HEK293 (cell line): ENCODE data around the gene ENTREP3.

Source experiments
- KLF1 ChIP-seq: fragments of 450-650 bp; formaldehyde crosslinking; IDR thresholded peaks from 2 replicates; pipeline ENCODE4 v1.5.1; 2016; ENCODE audit warnings: missing biosample characterization, missing genetic modification characterization
- MYNN ChIP-seq: fragments of 450-650 bp; formaldehyde crosslinking; IDR thresholded peaks from 2 replicates; pipeline ENCODE4 v1.5.1; 2016; ENCODE audit warnings: missing biosample characterization, missing genetic modification characterization, borderline replicate concordance
- ZBTB10 ChIP-seq: fragments of 450-650 bp; formaldehyde crosslinking; IDR thresholded peaks from 2 replicates; pipeline ENCODE4 v1.5.1; 2016; ENCODE audit warnings: missing biosample characterization, missing genetic modification characterization
- ZBTB11 ChIP-seq: fragments of 450-650 bp; formaldehyde crosslinking; conservative IDR thresholded peaks from 2 replicates; pipeline ENCODE4 v1.5.1; 2016; ENCODE audit warnings: low read depth, missing biosample characterization, missing genetic modification characterization
- ZBTB8A ChIP-seq: fragments of 450-650 bp; formaldehyde crosslinking; IDR thresholded peaks from 2 replicates; pipeline ENCODE4 v1.5.1; 2016; ENCODE audit warnings: missing biosample characterization, missing genetic modification characterization
- ZIC2 ChIP-seq: fragments of 450-650 bp; formaldehyde crosslinking; IDR thresholded peaks from 2 replicates; pipeline ENCODE4 v1.5.1; 2016; ENCODE audit warnings: missing biosample characterization, missing genetic modification characterization
- ZNF174 ChIP-seq: fragments of 450-650 bp; formaldehyde crosslinking; IDR thresholded peaks from 2 replicates; pipeline ENCODE4 v1.5.0; 2017; ENCODE audit warnings: missing biosample characterization, mild to moderate bottlenecking, missing genetic modification characterization
- ZNF274 ChIP-seq, 2 experiments: fragments of 200-500 bp in 1 of 2; fragments of 450-650 bp in 1 of 2; sonication (Bioruptor generic) in 1 of 2; formaldehyde crosslinking in 1 of 2; IDR thresholded peaks; 2 replicates each; pipeline versions ENCODE4 v1.5.1 to v1.6.1; 2014 to 2016; ENCODE audit warnings: borderline replicate concordance in 1 of 2, inconsistent platforms in 1 of 2, low read length in 1 of 2, missing biosample characterization in 1 of 2, missing genetic modification characterization in 1 of 2
- ZNF37A ChIP-seq: fragments of 450-650 bp; IDR thresholded peaks from 2 replicates; pipeline ENCODE4 v1.5.1; 2018; ENCODE audit warnings: missing biosample characterization, missing genetic modification characterization
- ZNF549 ChIP-seq: fragments of 450-650 bp; IDR thresholded peaks from 2 replicates; pipeline ENCODE4 v1.5.1; 2018; ENCODE audit warnings: missing biosample characterization, missing genetic modification characterization, mild to moderate bottlenecking, inconsistent platforms, moderate library complexity
- ZNF580 ChIP-seq: fragments of 450-650 bp; formaldehyde crosslinking; IDR thresholded peaks from 2 replicates; pipeline ENCODE4 v1.5.1; 2016; ENCODE audit warnings: missing biosample characterization, missing genetic modification characterization
- ZNF600 ChIP-seq: fragments of 450-650 bp; formaldehyde crosslinking; IDR thresholded peaks from 2 replicates; pipeline ENCODE4 v1.5.1; 2016; ENCODE audit warnings: missing biosample characterization, missing genetic modification characterization
- ZNF677 ChIP-seq: fragments of 450-650 bp; IDR thresholded peaks from 2 replicates; pipeline ENCODE4 v1.5.0; 2018; ENCODE audit warnings: missing biosample characterization, mild to moderate bottlenecking, missing genetic modification characterization, moderate library complexity
- ZNF747 ChIP-seq: fragments of 450-650 bp; formaldehyde crosslinking; IDR thresholded peaks from 2 replicates; pipeline ENCODE4 v1.5.1; 2016; ENCODE audit warnings: missing biosample characterization, missing genetic modification characterization
- ZNF76 ChIP-seq: fragments of 450-650 bp; formaldehyde crosslinking; IDR thresholded peaks from 2 replicates; pipeline ENCODE4; 2016; ENCODE audit warnings: low read depth, missing biosample characterization, missing genetic modification characterization, borderline replicate concordance
- ZNF791 ChIP-seq: fragments of 450-650 bp; formaldehyde crosslinking; IDR thresholded peaks from 2 replicates; pipeline ENCODE4 v1.5.1; 2016; ENCODE audit warnings: missing biosample characterization, missing genetic modification characterization
- ZSCAN5A ChIP-seq: fragments of 450-650 bp; formaldehyde crosslinking; IDR thresholded peaks from 2 replicates; pipeline ENCODE4 v1.5.1; 2016; ENCODE audit warnings: missing biosample characterization, missing genetic modification characterization
- TF ChIP-seq, protein P1 (sequence below): fragments of 450-650 bp; IDR thresholded peaks from 2 replicates; pipeline ENCODE4 v1.5.1; 2018; ENCODE audit warnings: missing biosample characterization, missing genetic modification characterization
- TF ChIP-seq, protein P2 (sequence below): sonication (generic); formaldehyde crosslinking; IDR thresholded peaks from 2 replicates; pipeline ENCODE4 v1.8.1; 2022; ENCODE audit warnings: mild to moderate bottlenecking, moderate library complexity, missing genetic modification reagents
- TF ChIP-seq, protein P3 (sequence below): fragments of 450-650 bp; formaldehyde crosslinking; IDR thresholded peaks from 2 replicates; pipeline ENCODE4 v1.5.1; 2016; ENCODE audit warnings: missing biosample characterization, missing genetic modification characterization
- TF ChIP-seq, protein P4 (sequence below): fragments of 450-650 bp; formaldehyde crosslinking; optimal IDR thresholded peaks from 2 replicates; pipeline ENCODE3; 2016; ENCODE audit warnings: missing biosample characterization, mild to moderate bottlenecking, missing genetic modification characterization
- TF ChIP-seq, protein P5 (sequence below): fragments of 450-650 bp; formaldehyde crosslinking; IDR thresholded peaks from 2 replicates; pipeline ENCODE4 v1.5.1; 2016; ENCODE audit warnings: missing biosample characterization, missing genetic modification characterization

The ENTREP3 gene

DNA sequence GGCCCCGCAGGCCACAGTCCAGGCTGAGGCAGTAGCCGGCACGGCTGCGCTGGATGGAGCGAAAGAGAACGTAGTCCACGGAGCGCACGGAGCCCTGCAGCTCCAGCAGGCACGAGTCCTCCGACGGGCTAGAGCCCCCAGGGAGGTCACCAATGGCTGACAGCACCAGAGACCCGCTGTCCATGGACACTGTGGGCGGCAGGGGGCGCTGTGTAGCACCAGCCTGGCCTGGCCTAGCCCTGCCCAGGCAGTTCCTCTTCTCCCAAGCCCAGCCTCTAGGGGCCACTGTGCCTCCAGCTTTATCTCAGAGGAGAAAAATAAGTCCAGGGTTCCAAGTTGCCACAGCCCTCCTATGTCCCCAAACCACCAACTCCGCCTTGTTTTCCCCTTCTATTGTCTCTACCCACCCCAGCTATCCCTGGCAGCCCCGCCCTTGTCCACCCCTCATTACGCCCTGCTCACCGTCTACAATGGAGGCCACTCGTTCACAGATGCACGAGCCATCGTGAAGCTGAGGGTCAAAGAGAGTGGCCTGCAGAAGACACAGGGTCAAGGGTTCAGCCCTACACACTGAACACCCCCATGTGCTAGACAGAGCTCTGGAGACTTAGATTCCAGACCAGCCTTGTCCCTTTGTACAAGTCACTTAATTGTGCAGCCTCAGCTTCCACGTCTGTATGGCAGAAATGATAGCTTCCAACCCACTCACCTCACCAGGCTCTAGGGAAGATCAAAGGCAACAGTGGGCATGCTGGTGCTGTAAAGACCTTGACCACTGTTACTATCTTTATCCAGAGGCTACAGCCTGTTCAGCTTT lies 4.4 kb downstream of the ENTREP3 start (continued):
- TF ChIP-seq ZBTB10 (no peak), ZIC2 (peak; percentile 53; the same call in 1 of the 2 replicates), ZNF791 (tag by site-specific recombination) (no peak), MYNN (no peak), ZNF549 (tag by site-specific recombination) (no peak), ZBTB8A (tag by site-specific recombination) (peak; percentile 75), ZSCAN5A (0 out of 2 replicates have a peak, but pooled peaks have one; percentile 10), ZNF76 (tag by site-specific recombination) (0 out of 2 replicates have a peak, but pooled peaks have one; percentile 27), ZNF37A (no peak), ZBTB11 (tag by site-specific recombination) (no peak), ZNF600 (tag by site-specific recombination) (peak; percentile 80), ZNF677 (tag by site-specific recombination) (no peak), ZNF580 (no peak), ZNF274 (IDR thresholded peaks at IDR 0.05; ENCODE audit: low read length) (no peak), ZNF274 (tag by site-specific recombination; IDR thresholded peaks at IDR 0.05; ENCODE audit: borderline replicate concordance) (no peak), KLF1 (peak; percentile 85), ZNF747 (no peak), ZNF174 (tag by site-specific recombination) (no peak)
- TF ChIP-seq, protein P1, sequence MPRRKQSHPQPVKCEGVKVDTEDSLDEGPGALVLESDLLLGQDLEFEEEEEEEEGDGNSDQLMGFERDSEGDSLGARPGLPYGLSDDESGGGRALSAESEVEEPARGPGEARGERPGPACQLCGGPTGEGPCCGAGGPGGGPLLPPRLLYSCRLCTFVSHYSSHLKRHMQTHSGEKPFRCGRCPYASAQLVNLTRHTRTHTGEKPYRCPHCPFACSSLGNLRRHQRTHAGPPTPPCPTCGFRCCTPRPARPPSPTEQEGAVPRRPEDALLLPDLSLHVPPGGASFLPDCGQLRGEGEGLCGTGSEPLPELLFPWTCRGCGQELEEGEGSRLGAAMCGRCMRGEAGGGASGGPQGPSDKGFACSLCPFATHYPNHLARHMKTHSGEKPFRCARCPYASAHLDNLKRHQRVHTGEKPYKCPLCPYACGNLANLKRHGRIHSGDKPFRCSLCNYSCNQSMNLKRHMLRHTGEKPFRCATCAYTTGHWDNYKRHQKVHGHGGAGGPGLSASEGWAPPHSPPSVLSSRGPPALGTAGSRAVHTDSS (tag by site-specific recombination), result no peak
- TF ChIP-seq, protein P2, sequence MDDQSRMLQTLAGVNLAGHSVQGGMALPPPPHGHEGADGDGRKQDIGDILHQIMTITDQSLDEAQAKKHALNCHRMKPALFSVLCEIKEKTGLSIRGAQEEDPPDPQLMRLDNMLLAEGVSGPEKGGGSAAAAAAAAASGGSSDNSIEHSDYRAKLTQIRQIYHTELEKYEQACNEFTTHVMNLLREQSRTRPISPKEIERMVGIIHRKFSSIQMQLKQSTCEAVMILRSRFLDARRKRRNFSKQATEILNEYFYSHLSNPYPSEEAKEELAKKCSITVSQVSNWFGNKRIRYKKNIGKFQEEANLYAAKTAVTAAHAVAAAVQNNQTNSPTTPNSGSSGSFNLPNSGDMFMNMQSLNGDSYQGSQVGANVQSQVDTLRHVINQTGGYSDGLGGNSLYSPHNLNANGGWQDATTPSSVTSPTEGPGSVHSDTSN (CRISPR knock-in tag), result 0 out of 2 replicates have a peak, but pooled peaks have one; percentile 63
- TF ChIP-seq, protein P3, sequence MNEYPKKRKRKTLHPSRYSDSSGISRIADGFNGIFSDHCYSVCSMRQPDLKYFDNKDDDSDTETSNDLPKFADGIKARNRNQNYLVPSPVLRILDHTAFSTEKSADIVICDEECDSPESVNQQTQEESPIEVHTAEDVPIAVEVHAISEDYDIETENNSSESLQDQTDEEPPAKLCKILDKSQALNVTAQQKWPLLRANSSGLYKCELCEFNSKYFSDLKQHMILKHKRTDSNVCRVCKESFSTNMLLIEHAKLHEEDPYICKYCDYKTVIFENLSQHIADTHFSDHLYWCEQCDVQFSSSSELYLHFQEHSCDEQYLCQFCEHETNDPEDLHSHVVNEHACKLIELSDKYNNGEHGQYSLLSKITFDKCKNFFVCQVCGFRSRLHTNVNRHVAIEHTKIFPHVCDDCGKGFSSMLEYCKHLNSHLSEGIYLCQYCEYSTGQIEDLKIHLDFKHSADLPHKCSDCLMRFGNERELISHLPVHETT (tag by site-specific recombination), result peak; percentile 65; the same call in 1 of the 2 replicates
- TF ChIP-seq, protein P4, sequence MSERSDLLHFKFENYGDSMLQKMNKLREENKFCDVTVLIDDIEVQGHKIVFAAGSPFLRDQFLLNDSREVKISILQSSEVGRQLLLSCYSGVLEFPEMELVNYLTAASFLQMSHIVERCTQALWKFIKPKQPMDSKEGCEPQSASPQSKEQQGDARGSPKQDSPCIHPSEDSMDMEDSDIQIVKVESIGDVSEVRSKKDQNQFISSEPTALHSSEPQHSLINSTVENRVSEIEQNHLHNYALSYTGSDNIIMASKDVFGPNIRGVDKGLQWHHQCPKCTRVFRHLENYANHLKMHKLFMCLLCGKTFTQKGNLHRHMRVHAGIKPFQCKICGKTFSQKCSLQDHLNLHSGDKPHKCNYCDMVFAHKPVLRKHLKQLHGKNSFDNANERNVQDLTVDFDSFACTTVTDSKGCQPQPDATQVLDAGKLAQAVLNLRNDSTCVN (tag by site-specific recombination), result peak; percentile 24
- TF ChIP-seq, protein P5, sequence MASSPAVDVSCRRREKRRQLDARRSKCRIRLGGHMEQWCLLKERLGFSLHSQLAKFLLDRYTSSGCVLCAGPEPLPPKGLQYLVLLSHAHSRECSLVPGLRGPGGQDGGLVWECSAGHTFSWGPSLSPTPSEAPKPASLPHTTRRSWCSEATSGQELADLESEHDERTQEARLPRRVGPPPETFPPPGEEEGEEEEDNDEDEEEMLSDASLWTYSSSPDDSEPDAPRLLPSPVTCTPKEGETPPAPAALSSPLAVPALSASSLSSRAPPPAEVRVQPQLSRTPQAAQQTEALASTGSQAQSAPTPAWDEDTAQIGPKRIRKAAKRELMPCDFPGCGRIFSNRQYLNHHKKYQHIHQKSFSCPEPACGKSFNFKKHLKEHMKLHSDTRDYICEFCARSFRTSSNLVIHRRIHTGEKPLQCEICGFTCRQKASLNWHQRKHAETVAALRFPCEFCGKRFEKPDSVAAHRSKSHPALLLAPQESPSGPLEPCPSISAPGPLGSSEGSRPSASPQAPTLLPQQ (tag by site-specific recombination), result peak; percentile 65
